Neural progenitor cell (in vitro differentiated cells): ENCODE measurements around the gene KDM2A. TPM values are rescaled to one million over a fixed set of nuclear protein-coding genes. Genes with fewer than 3 reads are reported as not detected.

Experiments used
- DNase-seq: peaks from one replicate; pipeline ENCODE4 v3.0.0-alpha.2; 2016; ENCODE audit warnings: low spot score
- H2AFZ ChIP-seq: fragments of 200-600 bp; sonication (generic); replicated peaks from 2 replicates; pipeline ENCODE4 v1.6.1; 2016; ENCODE audit warnings: antibody characterized with exemption
- H3F3A ChIP-seq: fragments of 200-600 bp; sonication (generic); 2 replicates; pipeline ENCODE4 v1.6.1; 2016; ENCODE audit warnings: antibody characterized with exemption, low read depth
- H3K27ac ChIP-seq: fragments of 200-600 bp; sonication (generic); 2 replicates; pipeline ENCODE4 v1.5.1; 2016; ENCODE audit warnings: mild to moderate bottlenecking
- H3K27me3 ChIP-seq: fragments of 200-600 bp; sonication (generic); 2 replicates; pipeline ENCODE4 v1.6.1; 2016; ENCODE audit warnings: mild to moderate bottlenecking, moderate library complexity
- H3K36me3 ChIP-seq: fragments of 200-600 bp; sonication (generic); 2 replicates; pipeline ENCODE4 v1.5.1; 2016
- H3K4me1 ChIP-seq: fragments of 200-600 bp; sonication (generic); 2 replicates; pipeline ENCODE4 v1.6.1; 2016; ENCODE audit warnings: mixed run types
- H3K4me2 ChIP-seq: fragments of 200-600 bp; sonication (generic); 2 replicates; pipeline ENCODE4 v1.6.1; 2016
- H3K4me3 ChIP-seq: fragments of 200-600 bp; sonication (generic); 2 replicates; pipeline ENCODE4 v1.5.1; 2016
- H3K79me2 ChIP-seq: fragments of 200-600 bp; sonication (generic); 2 replicates; pipeline ENCODE4 v1.6.1; 2016; ENCODE audit warnings: low read depth
- H3K9ac ChIP-seq: fragments of 200-600 bp; sonication (generic); 2 replicates; pipeline ENCODE4 v1.6.1; 2016
- H3K9me3 ChIP-seq: fragments of 200-600 bp; sonication (generic); 2 replicates; pipeline ENCODE4 v1.5.1; 2016; ENCODE audit warnings: low read depth
- H4K20me1 ChIP-seq: fragments of 200-600 bp; sonication (generic); 2 replicates; pipeline ENCODE4 v1.6.1; 2016; ENCODE audit warnings: low read depth
- H3K27ac Mint-ChIP-seq: 3 replicates; pipeline ENCODE4 v1.8.0; 2021; ENCODE audit warnings: mixed read lengths
- H3K27me3 Mint-ChIP-seq: 2 replicates; pipeline ENCODE4 v1.8.0; 2022; ENCODE audit warnings: low read depth, mild to moderate bottlenecking, inconsistent platforms, moderate library complexity, mixed read lengths; ENCODE audit not compliant: insufficient read depth
- H3K36me3 Mint-ChIP-seq: 3 replicates; pipeline ENCODE4 v1.8.0; 2021; ENCODE audit warnings: mixed read lengths
- H3K4me1 Mint-ChIP-seq: 3 replicates; pipeline ENCODE4 v1.8.0; 2021; ENCODE audit warnings: mixed read lengths
- H3K4me3 Mint-ChIP-seq: 3 replicates; pipeline ENCODE4 v1.8.0; 2021; ENCODE audit warnings: mild to moderate bottlenecking, moderate library complexity, mixed read lengths
- H3K9me3 Mint-ChIP-seq: 3 replicates; pipeline ENCODE4 v1.8.0; 2020; ENCODE audit warnings: mixed read lengths
- CTCF ChIP-seq: fragments of 200-600 bp; sonication (generic); IDR thresholded peaks from 2 replicates; pipeline ENCODE4 v1.5.1; 2017; ENCODE audit warnings: antibody characterized with exemption, mild to moderate bottlenecking
- EZH2 ChIP-seq: fragments of 200-600 bp; sonication (generic); IDR thresholded peaks from 2 replicates; pipeline ENCODE4 v1.6.1; 2017; ENCODE audit warnings: antibody characterized with exemption, mild to moderate bottlenecking, moderate library complexity
- EZH2phosphoT487 ChIP-seq: fragments of 200-600 bp; sonication (generic); IDR thresholded peaks from 2 replicates; pipeline ENCODE4 v1.6.1; 2017; ENCODE audit warnings: antibody characterized with exemption
- total RNA-seq: library from RNA; depleted of rRNA; stranded (reverse); fragments of >200 nt; gene quantifications from 2 replicates; pipeline ENCODE4 v1.2.3, GENCODE V29; 2015; ENCODE audit warnings: low replicate concordance

KDM2A gene
- total RNA-seq, 1 donor from 2014 or later = 49.5 TPM

GRCh38 chr11:67237574-67237973, 118.5 kb downstream of the KDM2A start:
- no peaks in the 10 kb centered on the region for H3K9me3 ChIP-seq
- H3K4me2 ChIP-seq = no peak overlapping the region
- Mint-ChIP-seq H3K4me3 (no peak overlapping the region), H3K27ac (no peak overlapping the region), H3K4me1 (peaks cover 38% of the 10 kb centered on the region), H3K27me3 (no peaks in the 10 kb centered on the region), H3K36me3 (peaks cover 4% of the 10 kb centered on the region), H3K9me3 (no peaks in the 10 kb centered on the region)
- no peak overlapping the region for H2AFZ ChIP-seq
- H3K79me2 ChIP-seq = peaks cover 42% of the 10 kb centered on the region
- H3K4me3 ChIP-seq = no peak overlapping the region
- DNase-seq = no peak
- peaks cover 41% of the 10 kb centered on the region for H3F3A ChIP-seq
- no peaks in the 10 kb centered on the region for H3K27me3 ChIP-seq
- no peak for TF ChIP-seq EZH2
- no peak for TF ChIP-seq EZH2phosphoT487
- no peak for TF ChIP-seq CTCF
- H3K9ac ChIP-seq = no peak overlapping the region
- H3K4me1 ChIP-seq = peaks cover 33% of the 10 kb centered on the region
- peaks cover 64% of the 10 kb centered on the region for H4K20me1 ChIP-seq
- no peak overlapping the region for H3K27ac ChIP-seq
- H3K36me3 ChIP-seq = no peaks in the 10 kb centered on the region

GRCh38 chr11:67238894-67239782, 120.1 kb downstream of the KDM2A start:
- Histone ChIP-seq H3K36me3 (peaks cover 8% of the 10 kb centered on the region), H3K9me3 (no peaks in the 10 kb centered on the region), H2AFZ (no peak overlapping the region), H3K79me2 (peaks cover 57% of the 10 kb centered on the region), H3K4me1 (peaks cover 36% of the 10 kb centered on the region), H3F3A (peaks cover 53% of the 10 kb centered on the region), H3K27ac (peak overlapping the region; percentile 61), H4K20me1 (peaks cover 75% of the 10 kb centered on the region), H3K27me3 (no peaks in the 10 kb centered on the region), H3K4me3 (peak overlapping the region; percentile 36), H3K4me2 (peak overlapping the region; percentile 76), H3K9ac (no peak overlapping the region)
- H3K9me3 Mint-ChIP-seq = no peaks in the 10 kb centered on the region
- TF ChIP-seq CTCF (no peak), EZH2phosphoT487 (no peak), EZH2 (no peak)
- peaks cover 15% of the 10 kb centered on the region for H3K36me3 Mint-ChIP-seq
- H3K4me1 Mint-ChIP-seq = peaks cover 44% of the 10 kb centered on the region
- no peaks in the 10 kb centered on the region for H3K27me3 Mint-ChIP-seq
- peak overlapping the region; percentile 40 for H3K27ac Mint-ChIP-seq
- DNase-seq = peak; percentile 47
- peak overlapping the region; percentile 93 for H3K4me3 Mint-ChIP-seq

GRCh38 chr11:67239783-67240575, 120.9 kb downstream of the KDM2A start:
- H3F3A ChIP-seq = peaks cover 59% of the 10 kb centered on the region
- peak overlapping the region; percentile 93 for H3K4me3 Mint-ChIP-seq
- peak overlapping the region; percentile 75 for H3K4me3 ChIP-seq
- DNase-seq = peak; percentile 99
- no peak overlapping the region for H2AFZ ChIP-seq
- no peaks in the 10 kb centered on the region for H3K9me3 ChIP-seq
- peak overlapping the region; percentile 77 for H3K9ac ChIP-seq
- H3K27ac Mint-ChIP-seq = peak overlapping the region; percentile 97
- no peak for TF ChIP-seq EZH2
- TF ChIP-seq EZH2phosphoT487 = no peak
- TF ChIP-seq CTCF = no peak
- H4K20me1 ChIP-seq = peaks cover 75% of the 10 kb centered on the region
- peaks cover 36% of the 10 kb centered on the region for H3K4me1 ChIP-seq
- peaks cover 44% of the 10 kb centered on the region for H3K4me1 Mint-ChIP-seq
- H3K36me3 Mint-ChIP-seq = peaks cover 18% of the 10 kb centered on the region
- peaks cover 62% of the 10 kb centered on the region for H3K79me2 ChIP-seq
- H3K9me3 Mint-ChIP-seq = no peaks in the 10 kb centered on the region
- H3K4me2 ChIP-seq = peak overlapping the region; percentile 89
- peaks cover 12% of the 10 kb centered on the region for H3K36me3 ChIP-seq
- H3K27me3 ChIP-seq = no peaks in the 10 kb centered on the region
- no peaks in the 10 kb centered on the region for H3K27me3 Mint-ChIP-seq
- peak overlapping the region; percentile 93 for H3K27ac ChIP-seq
